Neuronal stem cell (in vitro differentiated cells): Measurements from ENCODE around the gene TMEM59L.

Experiments used
- DNase-seq: peaks from one replicate; pipeline ENCODE4 v3.0.0-alpha.2; 2013; ENCODE audit warnings: low spot score
- H2AFZ ChIP-seq: one replicate; pipeline ENCODE4 v1.6.1; 2013; ENCODE audit warnings: mild to moderate bottlenecking, low read length, inconsistent platforms
- H2AK5ac ChIP-seq: 2 replicates; pipeline ENCODE4 v1.6.1; 2013; ENCODE audit warnings: low read depth, mild to moderate bottlenecking, inconsistent platforms, low read length, moderate library complexity, mixed read lengths
- H2BK120ac ChIP-seq: 2 replicates; pipeline ENCODE4 v1.6.1; 2013; ENCODE audit warnings: low read depth, mild to moderate bottlenecking, inconsistent platforms, low read length, moderate library complexity, mixed read lengths
- H2BK12ac ChIP-seq: one replicate; pipeline ENCODE4 v1.6.1; 2013; ENCODE audit warnings: low read length, inconsistent platforms
- H2BK15ac ChIP-seq: 2 replicates; pipeline ENCODE4 v1.6.1; 2013; ENCODE audit warnings: mild to moderate bottlenecking, low read length, inconsistent platforms, mixed read lengths
- H2BK5ac ChIP-seq: one replicate; pipeline ENCODE4 v1.6.1; 2013; ENCODE audit warnings: inconsistent platforms, mild to moderate bottlenecking, low read length, moderate library complexity
- H3K14ac ChIP-seq: one replicate; pipeline ENCODE4 v1.6.1; 2013; ENCODE audit warnings: low read length, inconsistent platforms
- H3K18ac ChIP-seq: 2 replicates; pipeline ENCODE4 v1.6.1; 2013; ENCODE audit warnings: low read length, inconsistent platforms
- H3K23ac ChIP-seq: 2 replicates; pipeline ENCODE4 v1.6.1; 2013; ENCODE audit warnings: low read depth, mild to moderate bottlenecking, mixed read lengths, low read length, inconsistent platforms; ENCODE audit not compliant: poor library complexity
- H3K27ac ChIP-seq: replicated peaks from 3 replicates; pipeline ENCODE4 v1.5.1; 2013; ENCODE audit warnings: low read length, inconsistent platforms
- H3K27me3 ChIP-seq, 3 experiments: 2 replicates each; pipeline ENCODE4 v1.6.1; 2013; ENCODE audit warnings: low read length in 3 of 3, mild to moderate bottlenecking in 2 of 3, inconsistent platforms in 1 of 3, low read depth in 1 of 3, mixed read lengths in 1 of 3, moderate library complexity in 1 of 3; ENCODE audit not compliant: control insufficient read depth in 3 of 3, insufficient read depth in 3 of 3
- H3K36me3 ChIP-seq, 2 donors: replicated peaks in 1 of 2; 2 replicates each; pipeline ENCODE4 v1.6.1; 2013; ENCODE audit warnings: low read length in 2 of 2; ENCODE audit not compliant: control insufficient read depth in 2 of 2, insufficient read depth in 2 of 2
- H3K4ac ChIP-seq: 2 replicates; pipeline ENCODE4 v1.6.1; 2013; ENCODE audit warnings: inconsistent platforms, mild to moderate bottlenecking, low read length, moderate library complexity
- H3K4me1 ChIP-seq, 2 donors: 1 replicate in 1 of 2; 2 replicates in 1 of 2; pipeline ENCODE4 v1.6.1; 2013; ENCODE audit warnings: low read length in 2 of 2, low read depth in 1 of 2; ENCODE audit not compliant: control insufficient read depth in 2 of 2, insufficient read depth in 1 of 2
- H3K4me2 ChIP-seq: one replicate; pipeline ENCODE4 v1.6.1; 2013; ENCODE audit warnings: mild to moderate bottlenecking, low read length, inconsistent platforms; ENCODE audit not compliant: insufficient read depth, poor library complexity, severe bottlenecking
- H3K4me3 ChIP-seq, 2 donors: 2 replicates each; pipeline ENCODE4 v1.5.1; 2013; ENCODE audit warnings: low read length in 2 of 2, mild to moderate bottlenecking in 2 of 2, inconsistent platforms in 1 of 2, moderate library complexity in 1 of 2
- H3K79me1 ChIP-seq: one replicate; pipeline ENCODE4 v1.6.1; 2013; ENCODE audit warnings: low read depth, mild to moderate bottlenecking, inconsistent platforms, low read length, moderate library complexity
- H3K9ac ChIP-seq: one replicate; pipeline ENCODE4 v1.6.1; 2013; ENCODE audit warnings: mild to moderate bottlenecking, low read depth, low read length, inconsistent platforms; ENCODE audit not compliant: poor library complexity
- H3K9me3 ChIP-seq, 2 donors: replicated peaks in 1 of 2; 2 replicates each; pipeline versions ENCODE3 to v1.6.1; 2013; ENCODE audit warnings: low read length in 2 of 2, mild to moderate bottlenecking in 2 of 2, inconsistent platforms in 1 of 2, low read depth in 1 of 2, mixed read lengths in 1 of 2, moderate library complexity in 1 of 2; ENCODE audit not compliant: control insufficient read depth in 2 of 2, insufficient read depth in 1 of 2
- H4K8ac ChIP-seq: one replicate; pipeline ENCODE4 v1.6.1; 2013; ENCODE audit warnings: low read depth, mild to moderate bottlenecking, inconsistent platforms, low read length, moderate library complexity
- H4K91ac ChIP-seq: one replicate; pipeline ENCODE4 v1.6.1; 2013; ENCODE audit warnings: low read length, low read depth, mild to moderate bottlenecking, inconsistent platforms; ENCODE audit not compliant: poor library complexity
- WGBS, 2 donors: extraction: QIAGEN DNeasy Blood & Tissue Kit; methylation state at CpG; one replicate each; pipeline ENCODE4 v1.1.7; 2013; ENCODE audit warnings: missing lambda C conversion rate in 2 of 2, mixed read lengths in 1 of 2; ENCODE audit not compliant: insufficient read length in 2 of 2, insufficient replicate concordance in 1 of 2; ENCODE audit errors: extremely low coverage in 2 of 2; 5-methylcytosine and 5-hydroxymethylcytosine counted together

TMEM59L gene

GRCh38 chr19:18650468-18651041 is 37.9 kb downstream of the TMEM59L start:
- peaks cover 33 to 50% of the 10 kb centered on the region in 2 donors for H3K4me1 ChIP-seq
- no peak overlapping the region for H4K91ac ChIP-seq
- H3K4me2 ChIP-seq = no peak overlapping the region
- no peak overlapping the region for H3K18ac ChIP-seq
- WGBS, 2 donors = no CpG with 5 or more reads among the region's 34 CpGs
- H3K4me3 ChIP-seq = no peak overlapping the region
- H3K23ac ChIP-seq = peak overlapping the region; percentile 35
- no peak for DNase-seq
- no peak overlapping the region for H2BK120ac ChIP-seq
- peak overlapping the region; percentile 28 for H2AK5ac ChIP-seq
- H2BK15ac ChIP-seq = peak overlapping the region; percentile 16
- no peaks in the 10 kb centered on the region for H3K9me3 ChIP-seq
- H4K8ac ChIP-seq = no peak overlapping the region
- peak overlapping the region; percentile 19 for H3K4ac ChIP-seq
- H3K27ac ChIP-seq = peak overlapping the region; percentile 9
- H3K36me3 ChIP-seq = no peaks in the 10 kb centered on the region
- peak overlapping the region; percentile 97 for H3K14ac ChIP-seq
- peak overlapping the region; percentile 18 for H2BK5ac ChIP-seq
- H3K9ac ChIP-seq = peak overlapping the region; percentile 72
- peak overlapping the region; percentile 53 for H2BK12ac ChIP-seq
- peaks cover 13% of the 10 kb centered on the region for H3K79me1 ChIP-seq
- H3K27me3 ChIP-seq = no peaks in the 10 kb centered on the region
- no peak overlapping the region for H2AFZ ChIP-seq

DNA sequence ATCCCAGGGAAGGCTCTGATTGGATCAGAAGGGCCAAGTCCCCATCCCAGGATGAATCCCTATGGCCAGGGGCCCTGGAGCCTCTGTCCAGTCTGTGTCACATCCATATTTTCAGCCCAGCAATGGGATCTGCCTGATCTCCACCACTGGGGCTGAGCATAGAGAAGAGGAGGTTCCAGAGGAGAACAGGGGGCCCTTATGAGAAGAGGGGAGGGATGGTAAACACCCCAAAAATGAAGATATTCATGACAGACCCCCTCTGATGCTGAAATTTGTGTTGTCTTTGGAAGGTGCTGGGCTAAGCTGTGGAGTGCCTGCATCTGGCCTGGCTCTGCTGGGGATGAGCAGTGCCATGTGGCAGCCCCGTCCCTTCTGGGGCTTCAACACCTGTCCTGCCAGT is 38.6 kb downstream of the TMEM59L start:
- Histone ChIP-seq H3K14ac (no peak overlapping the region), H2AFZ (no peak overlapping the region), H3K23ac (peak overlapping the region; percentile 90), H3K9me3 (no peaks in the 10 kb centered on the region), H3K4me2 (no peak overlapping the region), H4K8ac (peak overlapping the region; percentile 78), H3K4ac (no peak overlapping the region), H3K4me1 (peaks cover 37 to 58% of the 10 kb centered on the region in 2 donors), H2BK120ac (peak overlapping the region; percentile 19), H3K36me3 (no peaks in the 10 kb centered on the region), H3K27me3 (no peaks in the 10 kb centered on the region), H3K4me3 (no peak overlapping the region), H3K79me1 (peaks cover 17% of the 10 kb centered on the region), H2BK5ac (peak overlapping the region; percentile 18), H2BK15ac (peak overlapping the region; percentile 59), H3K9ac (no peak overlapping the region), H3K27ac (no peak overlapping the region), H4K91ac (no peak overlapping the region), H3K18ac (peak overlapping the region; percentile 72), H2BK12ac (no peak overlapping the region), H2AK5ac (no peak overlapping the region)
- WGBS, 2 donors = no CpG with 5 or more reads among the region's 1 CpG
- no peak for DNase-seq

DNA sequence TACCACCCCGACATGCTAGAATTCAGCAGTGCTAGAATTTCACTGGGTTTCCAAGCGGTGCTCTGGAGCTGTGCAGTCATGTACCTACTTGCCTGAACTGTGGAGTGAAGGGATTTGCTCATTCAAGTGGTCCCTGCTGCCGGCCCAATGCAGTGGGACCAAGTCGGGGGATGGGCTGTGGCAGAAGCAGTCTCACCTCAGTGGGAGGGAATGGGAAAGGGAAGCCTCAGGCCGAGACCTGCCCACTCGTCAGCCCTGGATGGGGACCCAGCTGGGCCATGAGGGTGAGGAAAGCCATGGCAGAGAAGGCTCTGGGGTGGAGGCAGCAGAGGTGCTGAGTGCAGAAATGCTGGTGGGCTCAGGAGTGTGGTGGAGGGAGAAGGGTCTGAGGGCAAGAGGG is 39.1 kb downstream of the TMEM59L start:
- Histone ChIP-seq H2AK5ac (peak overlapping the region; percentile 86), H3K4ac (no peak overlapping the region), H3K27ac (no peak overlapping the region), H4K91ac (no peak overlapping the region), H3K9me3 (no peaks in the 10 kb centered on the region), H2BK5ac (peak overlapping the region; percentile 59), H2BK12ac (peak overlapping the region; percentile 49), H3K18ac (peak overlapping the region; percentile 72), H3K4me2 (no peak overlapping the region), H4K8ac (peak overlapping the region; percentile 78), H3K36me3 (no peaks in the 10 kb centered on the region), H3K4me3 (no peak overlapping the region), H3K79me1 (peaks cover 14% of the 10 kb centered on the region), H2BK120ac (peak overlapping the region; percentile 19), H3K4me1 (peaks cover 36 to 58% of the 10 kb centered on the region in 2 donors), H3K14ac (no peak overlapping the region), H3K27me3 (no peaks in the 10 kb centered on the region), H3K23ac (peak overlapping the region; percentile 90), H2BK15ac (peak overlapping the region; percentile 59), H2AFZ (no peak overlapping the region), H3K9ac (peak overlapping the region; percentile 55)
- WGBS, 2 donors = no CpG with 5 or more reads among the region's 6 CpGs
- no peak for DNase-seq

DNA sequence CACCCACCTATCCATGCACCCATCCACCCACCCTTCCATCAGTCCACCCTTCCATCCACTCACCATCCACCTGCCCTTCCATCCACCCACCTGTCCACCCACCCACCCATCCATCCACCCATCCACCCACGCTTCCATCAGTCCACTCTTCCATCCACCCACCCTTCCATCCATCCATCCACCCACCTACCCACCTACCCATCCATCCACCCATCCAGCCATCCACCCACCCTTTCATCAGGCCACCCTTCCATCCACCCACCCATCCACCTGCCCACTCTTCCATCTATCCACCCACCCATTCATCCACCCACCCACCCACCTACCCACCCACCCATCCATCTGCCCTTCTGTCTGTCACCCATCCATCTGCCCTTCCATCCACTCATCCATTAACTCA is 41.2 kb downstream of the TMEM59L start:
- no peak overlapping the region for H2AFZ ChIP-seq
- H3K27me3 ChIP-seq = no peaks in the 10 kb centered on the region
- H2BK12ac ChIP-seq = no peak overlapping the region
- no peak overlapping the region for H3K4me2 ChIP-seq
- H3K79me1 ChIP-seq = peaks cover 14% of the 10 kb centered on the region
- H3K14ac ChIP-seq = no peak overlapping the region
- H3K4me3 ChIP-seq = no peak overlapping the region
- H3K9ac ChIP-seq = no peak overlapping the region
- no peaks in the 10 kb centered on the region for H3K9me3 ChIP-seq
- H4K8ac ChIP-seq = no peak overlapping the region
- no peak overlapping the region for H3K27ac ChIP-seq
- no peaks in the 10 kb centered on the region for H3K36me3 ChIP-seq
- H2BK120ac ChIP-seq = no peak overlapping the region
- H4K91ac ChIP-seq = no peak overlapping the region
- WGBS, 2 donors = no CpG with 5 or more reads among the region's 1 CpG
- H2BK5ac ChIP-seq = no peak overlapping the region
- H2BK15ac ChIP-seq = no peak overlapping the region
- no peak overlapping the region for H3K18ac ChIP-seq
- peak overlapping the region; percentile 51 for H2AK5ac ChIP-seq
- DNase-seq = no peak
- peaks cover 49 to 60% of the 10 kb centered on the region in 2 donors for H3K4me1 ChIP-seq
- no peak overlapping the region for H3K4ac ChIP-seq
- no peak overlapping the region for H3K23ac ChIP-seq
